Activated CD8-positive, alpha-beta T cell treated with anti-CD3 and anti-CD28 coated beads for 36 hours (primary cell): ENCODE data around the gene TBC1D23. TPM values are rescaled to one million over a fixed set of nuclear protein-coding genes. Genes with fewer than 3 reads are reported as not detected.

Source experiments
- ATAC-seq: fragments of 200-7000 bp; cut with Tn5 transposase; one replicate; pipeline ENCODE4 v1.10.0; 2021; ENCODE audit warnings: mild to moderate bottlenecking, moderate library complexity
- CTCF ChIA-PET: fragments of 350-600 bp; sonication (Branson Sonifier 250); formaldehyde crosslinking; loops from one replicate; lab custom pipeline; 2021; ENCODE audit warnings: antibody characterized with exemption; lab: Charles Lee
- POLR2A ChIA-PET: fragments of 350-600 bp; sonication (Branson Sonifier 250); formaldehyde crosslinking; loops from one replicate; lab custom pipeline; 2021; ENCODE audit warnings: antibody characterized with exemption; lab: Charles Lee
- DNase-seq: peaks from one replicate; pipeline ENCODE4 v3.0.0-alpha.2; 2020
- H3K27ac Mint-ChIP-seq: one replicate; pipeline ENCODE4 v1.8.0; 2021; ENCODE audit warnings: mild to moderate bottlenecking, mixed read lengths
- H3K27me3 Mint-ChIP-seq: one replicate; pipeline ENCODE4 v1.8.0; 2021; ENCODE audit warnings: mixed read lengths
- H3K36me3 Mint-ChIP-seq: one replicate; pipeline ENCODE4 v1.8.0; 2021; ENCODE audit warnings: low read depth, mixed read lengths
- H3K4me1 Mint-ChIP-seq: one replicate; pipeline ENCODE4 v1.8.0; 2021; ENCODE audit warnings: low read depth, mixed read lengths
- H3K4me3 Mint-ChIP-seq: one replicate; pipeline ENCODE4 v1.8.0; 2021; ENCODE audit warnings: mild to moderate bottlenecking, moderate library complexity, mixed read lengths
- H3K9me3 Mint-ChIP-seq: one replicate; pipeline ENCODE4 v1.8.0; 2021; ENCODE audit warnings: mixed read lengths
- intact Hi-C: fragments of 100-400 bp; cut with micrococcal nuclease; formaldehyde crosslinking; loops from one replicate; pipeline ENCODE4 v1.10.0; 2022
- total RNA-seq, 2 experiments: library from RNA; stranded (reverse); gene quantifications; one replicate each; pipeline ENCODE4 v1.2.3, GENCODE V29; 2021
- TF ChIP-seq, protein P1 (sequence below): fragments of 200-600 bp; IDR thresholded peaks from one replicate; pipeline ENCODE4 v1.8.0; 2022; ENCODE audit warnings: antibody characterized with exemption, mild to moderate bottlenecking

TBC1D23 gene
- total RNA-seq, 2 experiments from 2014 or later, result 14.4 to 20.5 TPM

DNA sequence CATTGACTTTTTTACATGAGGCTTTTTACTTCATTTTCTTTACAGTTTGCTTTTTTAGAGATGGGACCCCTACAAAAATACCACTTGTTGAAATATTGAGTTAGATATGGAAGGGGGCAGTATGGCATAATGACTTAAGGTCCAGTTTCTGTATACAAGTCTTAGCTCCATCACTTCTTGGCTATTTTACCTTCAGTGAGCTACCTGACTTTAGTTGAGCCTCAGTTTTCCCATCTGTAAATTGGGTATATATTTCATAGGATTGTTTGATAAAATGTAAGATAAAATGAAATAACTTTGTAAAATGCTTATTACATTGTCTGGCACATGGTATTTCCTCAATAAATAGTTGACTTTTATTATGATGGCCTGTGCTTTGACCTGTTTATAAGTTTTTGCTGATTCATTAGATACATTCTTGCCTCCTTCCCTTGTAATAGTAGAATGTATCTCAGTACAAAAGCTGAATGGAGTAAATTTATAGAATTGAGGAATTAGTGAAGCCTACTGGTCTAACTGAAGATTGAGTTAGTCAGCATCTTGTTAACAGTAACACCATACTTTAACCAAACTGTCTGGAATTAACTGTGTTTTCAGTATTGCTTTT is 27.6 kb downstream of the TBC1D23 start:
- H3K27me3 Mint-ChIP-seq, result no peaks in the 10 kb centered on the region
- TF ChIP-seq, protein P1, sequence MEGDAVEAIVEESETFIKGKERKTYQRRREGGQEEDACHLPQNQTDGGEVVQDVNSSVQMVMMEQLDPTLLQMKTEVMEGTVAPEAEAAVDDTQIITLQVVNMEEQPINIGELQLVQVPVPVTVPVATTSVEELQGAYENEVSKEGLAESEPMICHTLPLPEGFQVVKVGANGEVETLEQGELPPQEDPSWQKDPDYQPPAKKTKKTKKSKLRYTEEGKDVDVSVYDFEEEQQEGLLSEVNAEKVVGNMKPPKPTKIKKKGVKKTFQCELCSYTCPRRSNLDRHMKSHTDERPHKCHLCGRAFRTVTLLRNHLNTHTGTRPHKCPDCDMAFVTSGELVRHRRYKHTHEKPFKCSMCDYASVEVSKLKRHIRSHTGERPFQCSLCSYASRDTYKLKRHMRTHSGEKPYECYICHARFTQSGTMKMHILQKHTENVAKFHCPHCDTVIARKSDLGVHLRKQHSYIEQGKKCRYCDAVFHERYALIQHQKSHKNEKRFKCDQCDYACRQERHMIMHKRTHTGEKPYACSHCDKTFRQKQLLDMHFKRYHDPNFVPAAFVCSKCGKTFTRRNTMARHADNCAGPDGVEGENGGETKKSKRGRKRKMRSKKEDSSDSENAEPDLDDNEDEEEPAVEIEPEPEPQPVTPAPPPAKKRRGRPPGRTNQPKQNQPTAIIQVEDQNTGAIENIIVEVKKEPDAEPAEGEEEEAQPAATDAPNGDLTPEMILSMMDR, result no peak
- no peak overlapping the region for H3K4me3 Mint-ChIP-seq
- H3K4me1 Mint-ChIP-seq, result no peaks in the 10 kb centered on the region
- no peak for DNase-seq
- POLR2A ChIA-PET, result no interaction called here
- H3K36me3 Mint-ChIP-seq, result peaks cover 12% of the 10 kb centered on the region
- no peaks in the 10 kb centered on the region for H3K9me3 Mint-ChIP-seq
- H3K27ac Mint-ChIP-seq, result no peak overlapping the region
- CTCF ChIA-PET, result no interaction called here
- no peak for ATAC-seq
- intact Hi-C loops, result no loop called here

DNA sequence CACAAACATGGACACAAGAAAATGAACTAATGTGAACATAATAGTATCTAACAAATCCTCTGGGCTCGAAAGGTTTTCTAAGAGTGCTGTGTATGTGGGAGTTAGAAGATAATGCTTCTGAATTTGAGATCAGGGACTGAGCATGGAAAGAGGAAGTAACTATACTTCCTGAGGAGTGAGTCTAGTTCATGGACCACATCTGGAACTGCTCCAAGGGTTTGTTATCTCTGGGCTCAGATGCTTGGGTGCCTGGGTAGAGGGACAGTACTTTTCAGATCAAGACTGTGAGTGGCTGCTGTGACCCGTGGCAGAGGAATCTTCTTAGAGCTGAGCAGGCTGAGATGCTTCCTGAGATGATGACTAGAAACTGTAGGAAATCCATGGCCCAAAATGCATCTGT is 28.5 kb downstream of the TBC1D23 start:
- Mint-ChIP-seq H3K4me1 (no peaks in the 10 kb centered on the region), H3K36me3 (peaks cover 12% of the 10 kb centered on the region), H3K4me3 (no peak overlapping the region), H3K9me3 (no peaks in the 10 kb centered on the region), H3K27ac (no peak overlapping the region), H3K27me3 (no peaks in the 10 kb centered on the region)
- POLR2A ChIA-PET, result interaction anchor here (1.0 kb wide), 1 partner anchor 12 kb away, joined by 3 read pairs; no protein-coding TSS in a partner anchor
- intact Hi-C loops, result no loop called here
- CTCF ChIA-PET, result no interaction called here
- TF ChIP-seq, protein P1, result no peak
- DNase-seq (no peak), ATAC-seq (no peak)

DNA sequence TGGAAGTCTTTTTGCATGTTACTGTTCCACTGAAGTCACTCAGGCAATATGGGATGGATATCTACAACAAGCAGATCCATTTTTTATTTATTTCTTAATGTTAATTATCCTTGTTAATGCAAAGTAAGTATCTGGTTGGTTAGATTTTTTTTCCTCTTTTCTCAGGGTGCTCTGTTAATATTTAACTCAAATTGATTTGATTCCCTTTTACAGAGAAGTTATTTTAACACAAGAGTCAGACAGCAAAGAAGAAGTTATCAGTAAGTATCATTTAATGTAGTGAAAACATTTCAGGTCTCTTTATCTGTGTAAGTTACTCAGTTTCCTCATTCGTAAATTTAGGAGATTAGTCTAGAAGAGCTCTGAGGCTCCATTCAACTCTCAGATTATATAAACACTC is 34.3 kb downstream of the TBC1D23 start:
- Mint-ChIP-seq H3K9me3 (no peaks in the 10 kb centered on the region), H3K27ac (no peak overlapping the region), H3K36me3 (peaks cover 11% of the 10 kb centered on the region), H3K27me3 (no peaks in the 10 kb centered on the region), H3K4me1 (no peaks in the 10 kb centered on the region), H3K4me3 (no peak overlapping the region)
- no peak for DNase-seq
- CTCF ChIA-PET, result no interaction called here
- intact Hi-C loops, result no loop called here
- no peak for ATAC-seq
- POLR2A ChIA-PET, result no interaction called here
- TF ChIP-seq, protein P1, result no peak

DNA sequence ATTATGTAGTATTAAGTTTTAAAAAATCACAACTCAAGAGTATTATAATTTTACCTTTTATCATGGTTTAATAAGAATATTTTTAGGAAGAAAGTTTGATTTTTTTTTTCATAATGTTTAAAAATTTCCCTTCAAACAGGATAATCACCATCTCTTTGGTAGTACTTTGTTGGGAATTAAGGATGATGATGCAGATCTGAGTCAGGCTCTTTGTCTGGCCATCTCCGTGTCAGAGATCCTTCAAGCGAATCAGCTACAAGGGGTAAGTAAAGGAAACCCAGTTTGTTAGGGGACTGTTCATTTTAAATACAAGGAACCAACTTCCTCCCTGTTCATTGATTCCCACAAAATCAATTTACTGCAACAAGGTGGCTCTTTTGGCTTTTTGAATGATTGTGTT is 37.0 kb downstream of the TBC1D23 start:
- POLR2A ChIA-PET, result no interaction called here
- H3K4me3 Mint-ChIP-seq, result no peak overlapping the region
- intact Hi-C loops, result no loop called here

DNA sequence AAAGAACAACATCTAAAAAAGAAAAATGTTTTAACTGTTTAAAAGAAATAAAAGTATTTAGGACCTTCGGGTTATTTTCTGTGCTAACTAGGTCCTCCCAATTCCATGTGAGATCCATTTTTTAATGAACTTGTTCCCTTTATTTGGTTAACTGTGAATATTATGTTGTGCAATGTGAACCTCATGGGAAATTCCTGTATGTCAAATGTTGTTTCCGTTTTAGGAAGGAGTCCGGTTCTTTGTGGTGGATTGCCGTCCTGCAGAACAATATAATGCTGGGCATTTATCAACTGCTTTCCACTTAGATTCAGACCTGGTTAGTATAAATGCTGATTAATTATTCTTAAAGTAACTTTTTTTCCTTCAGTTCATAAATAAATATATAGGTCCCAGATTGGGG is 38.2 kb downstream of the TBC1D23 start:
- H3K9me3 Mint-ChIP-seq, result no peaks in the 10 kb centered on the region
- H3K27me3 Mint-ChIP-seq, result no peaks in the 10 kb centered on the region
- TF ChIP-seq, protein P1, result no peak
- H3K4me1 Mint-ChIP-seq, result no peaks in the 10 kb centered on the region
- intact Hi-C loops, result no loop called here
- no peak overlapping the region for H3K27ac Mint-ChIP-seq
- DNase-seq (no peak), ATAC-seq (no peak)
- peaks cover 9% of the 10 kb centered on the region for H3K36me3 Mint-ChIP-seq
- POLR2A ChIA-PET, result no interaction called here
- CTCF ChIA-PET, result no interaction called here
- H3K4me3 Mint-ChIP-seq, result no peak overlapping the region

More for the DNA sequence above, 37.0 kb downstream of the TBC1D23 start:
- Mint-ChIP-seq H3K9me3 (no peaks in the 10 kb centered on the region), H3K27ac (no peak overlapping the region), H3K27me3 (no peaks in the 10 kb centered on the region), H3K36me3 (peaks cover 8% of the 10 kb centered on the region), H3K4me1 (no peaks in the 10 kb centered on the region)
- no peak for ATAC-seq
- TF ChIP-seq, protein P1, result no peak
- CTCF ChIA-PET, result interaction anchor here (0.9 kb wide), 1 partner anchor 23 kb away, joined by 3 read pairs; no protein-coding TSS in a partner anchor
- DNase-seq, result no peak
